Measurements from ENCODE around the gene PLP2. TPM values are rescaled to one million over a fixed set of nuclear protein-coding genes. Genes with fewer than 3 reads are reported as not detected.
"Not testable (repeated sequence)": the region's sequence is repeated elsewhere in the genome, so short reads cannot be mapped to it uniquely, and the experiment has no call there.

The PLP2 gene
- total RNA-seq, 3 donors from 2014 or later, result 96.1 to 152 (median 137) TPM

DNA sequence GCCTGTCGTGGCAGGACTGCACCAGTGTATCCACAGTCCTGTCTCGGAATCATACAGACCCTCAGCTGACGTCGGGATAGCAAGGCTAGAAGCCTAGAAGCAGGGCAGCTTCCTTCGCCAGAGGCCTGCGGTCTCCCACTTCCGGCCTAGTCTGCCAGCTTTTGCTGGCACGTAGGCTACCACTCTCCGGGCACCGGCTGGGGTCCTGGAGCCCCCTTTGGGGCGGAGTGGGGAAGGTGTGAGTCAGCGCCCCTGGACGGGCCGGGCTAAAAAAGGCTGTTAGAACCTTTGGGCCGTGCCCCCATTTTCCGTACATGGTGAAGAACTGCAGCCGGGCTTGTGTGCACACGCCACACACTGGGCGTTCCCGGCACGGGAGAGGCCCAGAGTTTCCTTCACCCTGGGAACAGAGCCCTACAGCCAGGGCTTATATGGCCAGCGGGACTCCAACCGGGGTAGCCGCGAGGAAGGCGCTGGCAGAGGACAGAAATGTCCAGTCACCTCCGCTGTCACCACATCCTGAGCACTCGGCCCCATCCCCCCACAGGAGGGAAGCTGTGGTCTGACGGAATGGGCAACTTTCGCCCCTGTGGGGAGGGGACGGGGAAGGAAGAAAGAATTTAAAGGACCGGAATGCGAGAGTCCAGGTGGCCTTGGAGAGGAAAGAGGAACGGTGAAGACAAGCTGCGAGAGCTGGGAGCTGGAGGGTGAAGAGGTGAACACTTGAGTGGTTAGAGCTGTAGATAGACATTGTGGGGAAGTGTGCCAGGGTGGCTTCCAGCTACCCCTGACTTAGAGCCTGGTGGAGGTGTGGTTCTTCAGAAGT, 4.6 kb upstream of the PLP2 start:
- peak; percentile 73 to 84 (median 77) for DNase-seq
- Histone ChIP-seq H3K4me3 (no peak overlapping the region), H3K9me3 (no peaks in the 10 kb centered on the region), H3K4me1 (ENCODE audit: low read depth) (peaks cover 3% of the 10 kb centered on the region), H3K36me3 (ENCODE audit: low read depth) (no peaks in the 10 kb centered on the region)
- no peak for TF ChIP-seq CTCF (IDR thresholded peaks at IDR 0.05)
- intact Hi-C loops (cut with DNase I, micrococcal nuclease), result no loop called here
- ATAC-seq, result peak; percentile 58

DNA sequence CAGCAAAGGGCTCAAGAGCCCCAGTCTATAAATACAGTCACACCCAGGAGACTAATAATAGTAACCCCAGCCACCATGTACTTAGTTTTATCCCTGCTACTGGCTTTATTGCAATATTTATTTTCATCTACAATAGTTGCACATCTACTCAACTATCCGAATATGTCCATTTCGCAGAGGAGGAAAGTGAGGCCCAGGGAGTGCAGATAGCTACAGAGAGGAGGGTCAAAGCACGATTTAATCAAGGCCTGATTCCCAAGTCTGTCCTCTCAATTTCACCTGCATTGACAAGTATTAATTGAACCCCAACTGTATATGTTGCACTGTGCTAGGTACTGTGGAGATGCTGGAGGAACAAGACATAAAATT, 4.0 kb upstream of the PLP2 start:
- ATAC-seq (no peak), DNase-seq (no peak)
- intact Hi-C loops (cut with DNase I, micrococcal nuclease), result no loop called here
- Histone ChIP-seq H3K9me3 (no peaks in the 10 kb centered on the region), H3K36me3 (ENCODE audit: low read depth) (no peaks in the 10 kb centered on the region), H3K4me3 (no peak overlapping the region), H3K4me1 (ENCODE audit: low read depth) (peaks cover 3% of the 10 kb centered on the region)
- no peak for TF ChIP-seq CTCF (IDR thresholded peaks at IDR 0.05)

DNA sequence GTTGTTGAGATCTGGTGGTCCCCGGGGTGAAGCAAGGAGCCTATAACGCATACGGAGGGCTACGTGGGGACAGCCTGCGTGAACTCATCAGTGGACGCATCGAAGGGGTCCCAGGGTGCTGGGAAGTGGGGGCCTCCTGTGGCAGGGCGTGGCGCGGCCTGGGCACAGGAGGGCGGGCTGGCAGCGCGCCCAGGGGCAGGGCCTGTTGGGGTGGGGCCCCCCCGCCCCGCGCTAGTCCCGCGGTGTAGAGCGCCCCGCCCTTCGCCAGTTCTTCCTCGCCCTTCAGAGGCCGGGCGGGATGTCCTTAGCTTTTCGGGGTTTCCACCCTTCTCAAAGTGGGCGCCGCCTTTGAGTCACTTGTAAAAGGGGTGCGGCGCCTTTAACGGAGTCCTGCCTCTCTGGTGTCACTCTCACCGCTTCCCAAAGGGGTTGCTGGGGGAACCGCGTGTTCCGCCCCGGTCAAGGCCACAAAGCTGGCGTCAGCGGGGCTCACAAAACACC, 632 bp downstream of the PLP2 start:
- DNase-seq, result peak; percentile 84 to 90 (median 86)
- H3K36me3 ChIP-seq (ENCODE audit: low read depth), result no peaks in the 10 kb centered on the region
- ATAC-seq, result peak; percentile 85
- H3K4me1 ChIP-seq (ENCODE audit: low read depth), result peaks cover 8% of the 10 kb centered on the region
- H3K9me3 ChIP-seq, result no peaks in the 10 kb centered on the region
- intact Hi-C loops (cut with DNase I, micrococcal nuclease), result no loop called here
- TF ChIP-seq CTCF (IDR thresholded peaks at IDR 0.05), result no peak
- H3K4me3 ChIP-seq, result peak overlapping the region; percentile 22

DNA sequence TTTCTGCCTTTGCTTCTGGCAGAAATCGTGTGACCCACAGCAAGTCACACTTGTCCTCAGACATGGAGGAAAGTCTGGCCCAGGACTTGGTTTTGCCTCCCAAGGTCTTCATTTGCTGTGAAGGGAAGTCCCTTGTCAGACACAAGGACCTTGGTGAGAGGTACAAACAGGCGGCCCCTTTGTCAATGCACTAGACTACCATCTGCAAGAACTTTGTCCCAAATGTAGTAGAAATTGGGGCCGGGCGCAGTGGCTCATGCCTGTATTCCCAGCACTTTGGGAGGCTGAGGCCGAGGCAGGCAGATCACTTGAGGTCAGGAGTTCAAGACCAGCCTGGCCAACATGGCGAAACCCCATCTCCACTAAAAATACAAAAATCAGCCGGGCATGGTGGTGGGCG, 1.8 kb downstream of the PLP2 start:
- intact Hi-C loops (cut with DNase I, micrococcal nuclease); H3K9me3 ChIP-seq; H3K36me3 ChIP-seq (ENCODE audit: low read depth); ATAC-seq; H3K4me3 ChIP-seq; H3K4me1 ChIP-seq (ENCODE audit: low read depth); DNase-seq: not testable (repeated sequence)

DNA sequence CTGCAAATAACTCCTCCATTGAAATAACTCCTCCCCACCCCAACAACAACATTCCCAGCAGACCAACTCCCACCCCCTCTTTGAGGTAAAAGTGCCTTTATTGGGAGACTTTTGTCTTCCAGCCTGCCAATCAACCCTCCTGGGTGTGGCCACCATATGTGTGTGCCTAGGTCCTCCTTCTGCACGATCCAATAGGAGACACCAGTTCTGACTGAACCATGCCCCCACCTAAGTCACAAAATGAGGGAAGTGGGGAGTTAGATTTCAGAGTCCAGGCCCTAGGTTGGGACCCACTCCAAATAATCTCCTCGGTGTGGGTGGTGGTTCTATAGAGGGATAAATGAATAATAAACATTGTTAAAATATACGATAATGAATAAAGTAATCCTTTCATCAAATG, 3.0 kb downstream of the PLP2 start:
- Histone ChIP-seq H3K36me3 (ENCODE audit: low read depth) (no peaks in the 10 kb centered on the region), H3K9me3 (no peaks in the 10 kb centered on the region), H3K4me3 (no peak overlapping the region), H3K4me1 (ENCODE audit: low read depth) (peaks cover 5% of the 10 kb centered on the region)
- DNase-seq (no peak), ATAC-seq (no peak)
- intact Hi-C loops (cut with DNase I, micrococcal nuclease), result no loop called here
- no peak for TF ChIP-seq CTCF (IDR thresholded peaks at IDR 0.05)

DNA sequence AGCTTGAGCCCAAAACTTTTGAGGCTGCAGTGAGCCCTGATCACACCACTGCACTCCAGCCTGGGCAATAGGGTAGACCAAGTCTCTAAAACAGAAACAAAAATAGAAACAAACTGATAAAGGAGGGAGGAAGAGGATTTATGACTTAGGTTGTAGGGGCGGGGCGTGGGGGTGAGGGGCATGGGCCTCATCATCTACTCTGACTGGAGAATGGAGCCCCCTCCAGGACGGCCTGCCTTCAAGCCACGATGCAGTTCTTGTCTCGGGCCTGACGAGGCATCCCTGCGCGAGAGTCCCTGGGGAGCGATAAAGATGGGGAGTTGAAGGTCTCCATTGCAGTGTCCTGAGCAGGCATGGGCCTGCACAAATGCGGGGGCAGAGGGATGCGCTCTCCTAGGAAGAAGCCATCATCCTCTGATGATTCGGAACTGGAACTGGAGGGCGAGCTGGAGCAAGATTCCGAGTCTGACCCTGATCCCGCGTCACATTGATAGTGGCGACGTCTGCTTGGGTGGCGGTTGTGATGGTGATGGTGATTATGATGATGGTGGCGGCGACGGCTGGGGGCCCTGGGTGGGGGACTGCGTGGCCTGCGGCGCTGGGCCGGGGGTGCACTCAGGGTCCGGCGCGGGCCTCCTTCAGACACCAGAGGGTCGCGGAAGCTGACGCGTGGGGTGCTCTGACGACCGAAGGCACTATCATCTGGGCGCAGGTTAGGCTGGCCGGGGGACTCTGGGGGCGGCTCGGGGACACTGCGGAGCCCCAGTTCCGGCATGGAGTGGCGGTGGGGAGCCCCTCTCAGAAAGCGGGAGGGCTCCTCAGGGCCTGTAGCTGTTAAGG, 4.0 kb downstream of the PLP2 start:
- Histone ChIP-seq H3K4me1 (ENCODE audit: low read depth) (peaks cover 5% of the 10 kb centered on the region), H3K9me3 (no peaks in the 10 kb centered on the region), H3K36me3 (ENCODE audit: low read depth) (no peaks in the 10 kb centered on the region), H3K4me3 (no peak overlapping the region)
- no peak for DNase-seq
- ATAC-seq, result no peak
- intact Hi-C loops (cut with DNase I, micrococcal nuclease), result no loop called here
- TF ChIP-seq CTCF (IDR thresholded peaks at IDR 0.05), result no peak

All from mucosa of descending colon (tissue), 3 donors.